Measurements from ENCODE around the gene DCLRE1C.

GRCh38 chr10:14910953-14911352 lies 42.9 kb downstream of the DCLRE1C start:
- TF ChIP-seq POLR2AphosphoS5 (IDR thresholded peaks at IDR 0.05; ENCODE audit: borderline replicate concordance, low read depth, low read length) (no peak), EZH2 (IDR thresholded peaks at IDR 0.05) (no peak), FOXP2 (optimal IDR thresholded peaks at IDR 0.05; ENCODE audit: control extremely low read depth, extremely low read length, insufficient read depth) (no peak)

All from SK-N-MC (cell line).